HG03175 (cell line): ENCODE measurements around the gene PARP8.
"Not testable (repeated sequence)": the region's sequence is repeated elsewhere in the genome, so short reads cannot be mapped to it uniquely, and the experiment has no call there.

Source experiments
- ATAC-seq: cut with Tn5 transposase; IDR thresholded peaks from one replicate; pipeline ENCODE4 v1.9.1; 2021; ENCODE audit warnings: mild to moderate bottlenecking, moderate library complexity; ENCODE audit not compliant: unreplicated experiment

Gene PARP8

GRCh38 chr5:50679554-50679953 is 13.1 kb downstream of the PARP8 start:
- ATAC-seq = not testable (repeated sequence)

GRCh38 chr5:50684721-50685120 is 18.3 kb downstream of the PARP8 start:
- ATAC-seq = no peak

- no peak for ATAC-seq
Measured at GRCh38 chr5:50687548-50687947, 21.1 kb downstream of the PARP8 start.

- no peak for ATAC-seq
Measured at GRCh38 chr5:50691399-50692016, 25.1 kb downstream of the PARP8 start.

GRCh38 chr5:50694027-50694590 is 27.7 kb downstream of the PARP8 start:
- no peak for ATAC-seq

- ATAC-seq = not testable (repeated sequence)
Measured at GRCh38 chr5:50694626-50695025, 28.2 kb downstream of the PARP8 start.

- ATAC-seq = peak; percentile 64
Measured at GRCh38 chr5:50697739-50698138, 31.3 kb downstream of the PARP8 start.

GRCh38 chr5:50699737-50700136 is 33.3 kb downstream of the PARP8 start:
- ATAC-seq = no peak

GRCh38 chr5:50700706-50701105 is 34.3 kb downstream of the PARP8 start:
- ATAC-seq = no peak

- ATAC-seq = peak; percentile 49
Measured at GRCh38 chr5:50702615-50703366, 36.4 kb downstream of the PARP8 start.

- no peak for ATAC-seq
Measured at GRCh38 chr5:50703367-50703666, 36.9 kb downstream of the PARP8 start.

GRCh38 chr5:50704730-50705129 is 38.3 kb downstream of the PARP8 start:
- ATAC-seq = peak; percentile 42

GRCh38 chr5:50709471-50709870 is 43.0 kb downstream of the PARP8 start:
- ATAC-seq = no peak

- ATAC-seq = peak; percentile 38
Measured at GRCh38 chr5:50710838-50711237, 44.4 kb downstream of the PARP8 start.

- peak; percentile 95 for ATAC-seq
Measured at GRCh38 chr5:50711280-50711679, 44.8 kb downstream of the PARP8 start.

GRCh38 chr5:50712479-50712878 is 46.0 kb downstream of the PARP8 start:
- no peak for ATAC-seq

- ATAC-seq = no peak
Measured at GRCh38 chr5:50715001-50715400, 48.6 kb downstream of the PARP8 start.

GRCh38 chr5:50716134-50716533 is 49.7 kb downstream of the PARP8 start:
- no peak for ATAC-seq

GRCh38 chr5:50717651-50718050 is 51.2 kb downstream of the PARP8 start:
- peak; percentile 77 for ATAC-seq

GRCh38 chr5:50720061-50720710 is 53.7 kb downstream of the PARP8 start:
- ATAC-seq = no peak

GRCh38 chr5:50722223-50722622 is 55.8 kb downstream of the PARP8 start:
- no peak for ATAC-seq

- no peak for ATAC-seq
Measured at GRCh38 chr5:50724262-50724661, 57.8 kb downstream of the PARP8 start.
